Esophagus muscularis mucosa (tissue), 4 donors: ENCODE data around the gene MAPK4. TPM values are rescaled to one million over a fixed set of nuclear protein-coding genes. Genes with fewer than 3 reads are reported as not detected.

Experiments used
- DNase-seq: peaks from one replicate; pipeline ENCODE4 v3.0.0-alpha.2; 2017; ENCODE audit errors: extremely low spot score
- H3K27ac ChIP-seq, 4 donors: fragments of 200-600 bp; sonication (generic); replicated peaks in 1 of 4; 1 replicate in 3 of 4; 2 replicates in 1 of 4; pipeline ENCODE4 v1.5.1; 2016 to 2019; ENCODE audit warnings: mild to moderate bottlenecking in 1 of 4
- H3K27me3 ChIP-seq, 4 donors: fragments of 200-600 bp; sonication (generic); one replicate each; pipeline versions ENCODE4 v1.5.1 to v1.6.0; 2016 to 2019
- H3K36me3 ChIP-seq, 4 donors: fragments of 200-600 bp; sonication (generic); one replicate each; pipeline ENCODE4 v1.5.1; 2016 to 2019
- H3K4me1 ChIP-seq, 4 donors: fragments of 200-600 bp; sonication (generic); one replicate each; pipeline ENCODE4 v1.5.1; 2016 to 2019
- H3K4me3 ChIP-seq, 4 donors: fragments of 200-600 bp; sonication (generic); 1 replicate in 2 of 4; 2 replicates in 2 of 4; pipeline ENCODE4 v1.5.1; 2016 to 2019; ENCODE audit warnings: mild to moderate bottlenecking in 4 of 4, moderate library complexity in 1 of 4
- H3K9me3 ChIP-seq, 4 donors: fragments of 200-600 bp; sonication (generic); 1 replicate in 3 of 4; 2 replicates in 1 of 4; pipeline ENCODE4 v1.5.1; 2016 to 2019
- CTCF ChIP-seq, 3 experiments: fragments of 200-600 bp in 2 of 3; fragments of 450-650 bp in 1 of 3; sonication (generic) in 2 of 3; IDR thresholded peaks; one replicate each; pipeline ENCODE4 v1.5.1; 2017 to 2019; ENCODE audit warnings: antibody characterized with exemption in 3 of 3, mild to moderate bottlenecking in 2 of 3, moderate library complexity in 1 of 3
- EP300 ChIP-seq: sonication (generic); formaldehyde crosslinking; IDR thresholded peaks from one replicate; pipeline ENCODE4 v1.6.1; 2017; ENCODE audit warnings: antibody characterized with exemption
- POLR2A ChIP-seq: fragments of 450-650 bp; IDR thresholded peaks from one replicate; pipeline ENCODE4 v1.6.1; 2017; ENCODE audit warnings: antibody characterized with exemption, moderate library complexity, mild to moderate bottlenecking, low read depth
- POLR2AphosphoS5 ChIP-seq, 2 donors: sonication (generic); formaldehyde crosslinking; IDR thresholded peaks; one replicate each; pipeline ENCODE4 v1.6.1; 2017; ENCODE audit warnings: antibody characterized with exemption in 2 of 2
- WGBS: methylation state at CpG from one replicate; pipeline ENCODE4 v1.1.5; 2018; 5-methylcytosine and 5-hydroxymethylcytosine counted together
- intact Hi-C: fragments of 100-400 bp; cut with DNase I; formaldehyde crosslinking; loops from one replicate; pipeline ENCODE4 v1.15.1; 2023
- total RNA-seq, 4 donors: library from RNA; depleted of rRNA; stranded (reverse); fragments of >200 nt; gene quantifications; one replicate each; pipeline versions ENCODE4 v1.1.0 to v1.2.1, GENCODE V29; 2016

Gene MAPK4
- total RNA-seq, 4 donors from 2014 or later, result 6.2 to 14.5 (median 9.6) TPM

GRCh38 chr18:50749421-50749820, 189.5 kb downstream of the MAPK4 start:
- Histone ChIP-seq H3K4me1 (no peaks in the 10 kb centered on the region), H3K36me3 (no peaks in the 10 kb centered on the region), H3K27me3 (peaks cover 0 to 6% (median 0%) of the 10 kb centered on the region in 4 donors), H3K4me3 (no peak overlapping the region), H3K27ac (no peak overlapping the region), H3K9me3 (peaks cover 0 to 7% (median 0%) of the 10 kb centered on the region in 4 donors)
- 78% methylated on average over 5 of the region's 5 CpGs for WGBS
- no peak for DNase-seq
- intact Hi-C loops, result no loop called here
- TF ChIP-seq CTCF (IDR thresholded peaks at IDR 0.05) (no peak), EP300 (no peak), POLR2A (no peak), POLR2AphosphoS5 (IDR thresholded peaks at IDR 0.05) (no peak)

- no peak for TF ChIP-seq POLR2AphosphoS5 (IDR thresholded peaks at IDR 0.05)
- H3K27me3 ChIP-seq, result peaks cover 0 to 6% (median 0%) of the 10 kb centered on the region in 4 donors
- H3K9me3 ChIP-seq, result peaks cover 0 to 7% (median 0%) of the 10 kb centered on the region in 4 donors
- WGBS, result 47% methylated on average over 3 of the region's 4 CpGs
- no peak overlapping the region for H3K27ac ChIP-seq
- no peaks in the 10 kb centered on the region for H3K36me3 ChIP-seq
- H3K4me1 ChIP-seq, result no peaks in the 10 kb centered on the region
- H3K4me3 ChIP-seq, result no peak overlapping the region
- intact Hi-C loops, result no loop called here
- no peak for DNase-seq
These were observed 190.1 kb downstream of the MAPK4 start for GRCh38 chr18:50749945-50750344.

- 80% methylated on average over 2 of the region's 2 CpGs for WGBS
- peaks cover 0 to under 1% (median 0%) of the 10 kb centered on the region in 4 donors for H3K4me1 ChIP-seq
- H3K4me3 ChIP-seq, result no peak overlapping the region
- DNase-seq, result no peak
- H3K27me3 ChIP-seq, result peaks cover 0 to 6% (median 0%) of the 10 kb centered on the region in 4 donors
- intact Hi-C loops, result no loop called here
- TF ChIP-seq POLR2AphosphoS5 (IDR thresholded peaks at IDR 0.05), result no peak
- TF ChIP-seq EP300, result no peak
- peaks cover 0 to 7% (median 0%) of the 10 kb centered on the region in 4 donors for H3K9me3 ChIP-seq
- no peaks in the 10 kb centered on the region for H3K36me3 ChIP-seq
- no peak overlapping the region for H3K27ac ChIP-seq
These were observed 190.7 kb downstream of the MAPK4 start for GRCh38 chr18:50750546-50750945.

GRCh38 chr18:50751490-50751889, 191.6 kb downstream of the MAPK4 start:
- Histone ChIP-seq H3K9me3 (peaks cover 0 to 7% (median 0%) of the 10 kb centered on the region in 4 donors), H3K27ac (no peak overlapping the region), H3K4me1 (peaks cover 0 to 10% (median 6%) of the 10 kb centered on the region in 4 donors), H3K36me3 (no peaks in the 10 kb centered on the region), H3K27me3 (peaks cover 0 to 6% (median 0%) of the 10 kb centered on the region in 4 donors), H3K4me3 (no peak overlapping the region)
- TF ChIP-seq EP300 (no peak), CTCF (IDR thresholded peaks at IDR 0.05) (no peak), POLR2AphosphoS5 (IDR thresholded peaks at IDR 0.05) (no peak), POLR2A (no peak)
- 47% methylated on average over 3 of the region's 5 CpGs for WGBS
- intact Hi-C loops, result no loop called here
- no peak for DNase-seq

- Histone ChIP-seq H3K27ac (no peak overlapping the region), H3K27me3 (peaks cover 0 to 6% (median 0%) of the 10 kb centered on the region in 4 donors), H3K4me3 (no peak overlapping the region), H3K4me1 (peaks cover 0 to 13% (median 7%) of the 10 kb centered on the region in 4 donors), H3K36me3 (no peaks in the 10 kb centered on the region), H3K9me3 (peaks cover 0 to 7% (median 0%) of the 10 kb centered on the region in 4 donors)
- TF ChIP-seq CTCF (IDR thresholded peaks at IDR 0.05), result no peak
- no peak for TF ChIP-seq EP300
- TF ChIP-seq POLR2AphosphoS5 (IDR thresholded peaks at IDR 0.05), result no peak
- TF ChIP-seq POLR2A, result no peak
- intact Hi-C loops, result no loop called here
- 88% methylated on average over 1 of the region's 1 CpG for WGBS
- DNase-seq, result peak; percentile 42
These were observed 192.1 kb downstream of the MAPK4 start for GRCh38 chr18:50751947-50752346.

GRCh38 chr18:50753311-50753710, 193.4 kb downstream of the MAPK4 start:
- Histone ChIP-seq H3K4me3 (no peak overlapping the region), H3K9me3 (peaks cover 0 to under 1% (median 0%) of the 10 kb centered on the region in 4 donors), H3K27ac (no peak overlapping the region), H3K36me3 (no peaks in the 10 kb centered on the region), H3K4me1 (peaks cover 0 to 17% (median 10%) of the 10 kb centered on the region in 4 donors), H3K27me3 (peaks cover 0 to 6% (median 0%) of the 10 kb centered on the region in 4 donors)
- intact Hi-C loops, result no loop called here
- DNase-seq, result no peak
- TF ChIP-seq CTCF (IDR thresholded peaks at IDR 0.05) (no peak), POLR2AphosphoS5 (IDR thresholded peaks at IDR 0.05) (no peak), POLR2A (no peak), EP300 (no peak)
- WGBS, result 33% methylated on average over 1 of the region's 1 CpG
